ENCODE measurements around the gene LNX1.

DNA sequence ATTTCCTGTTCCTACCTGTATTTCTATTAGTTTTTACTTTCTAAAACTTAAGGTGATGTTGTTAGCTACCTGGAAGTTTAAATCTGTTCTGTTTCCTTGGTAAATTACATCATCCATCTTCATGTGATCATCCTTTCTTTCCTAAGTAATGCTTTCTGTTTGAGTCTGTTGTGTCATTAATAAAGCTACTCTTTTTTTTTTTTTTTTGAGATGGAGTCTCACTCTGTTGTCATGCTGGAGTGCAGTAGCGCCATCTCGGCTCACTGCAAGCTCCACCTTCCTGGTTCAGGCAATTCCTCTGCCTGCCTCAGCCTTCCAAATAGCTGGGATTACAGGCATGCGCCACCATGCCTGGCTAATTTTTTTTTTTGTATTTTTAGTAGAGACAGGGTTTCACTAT, 140.5 kb downstream of the LNX1 start:
- TF ChIP-seq CTCF (conservative IDR thresholded peaks at IDR 0.05; ENCODE audit: low read length) (no peak), EZH2phosphoT487 (IDR thresholded peaks at IDR 0.05; ENCODE audit: borderline replicate concordance, low read depth, low read length) (no peak)

Measured in OCI-LY7 (cell line).